Astrocyte (in vitro differentiated cells and primary cell): Measurements from ENCODE around the gene MAGI1.

Experiments
- EZH2 ChIP-seq: IDR thresholded peaks from 2 replicates; pipeline ENCODE4 v1.6.1; 2012; ENCODE audit warnings: mild to moderate bottlenecking, low read length, inconsistent platforms; ENCODE audit not compliant: insufficient read depth
- TF ChIP-seq, protein P1 (sequence below): IDR thresholded peaks from 2 replicates; pipeline ENCODE4 v1.5.1; 2011; ENCODE audit warnings: low read depth, mild to moderate bottlenecking, inconsistent platforms, low read length, moderate library complexity; ENCODE audit not compliant: insufficient read depth

DNA sequence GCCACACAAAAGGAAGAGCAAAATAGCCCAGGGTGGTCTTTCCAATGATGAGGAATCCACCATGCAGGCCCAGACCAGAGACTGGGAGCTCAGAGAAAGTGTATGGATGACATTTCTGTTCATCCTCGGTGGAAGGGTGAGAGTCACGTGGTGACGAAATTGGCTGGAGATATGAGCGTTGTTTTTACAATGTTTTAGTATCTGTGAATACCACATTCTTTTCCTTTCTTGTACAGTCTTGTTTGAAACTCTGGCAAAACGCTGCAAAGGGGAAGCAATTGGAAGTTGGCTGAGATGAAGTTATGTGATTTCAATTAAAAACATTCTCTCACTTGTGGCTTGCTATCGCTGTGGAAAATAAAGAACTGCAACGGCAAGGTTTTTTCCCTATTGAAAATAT is 137.5 kb downstream of the MAGI1 start:
- TF ChIP-seq, protein P1, sequence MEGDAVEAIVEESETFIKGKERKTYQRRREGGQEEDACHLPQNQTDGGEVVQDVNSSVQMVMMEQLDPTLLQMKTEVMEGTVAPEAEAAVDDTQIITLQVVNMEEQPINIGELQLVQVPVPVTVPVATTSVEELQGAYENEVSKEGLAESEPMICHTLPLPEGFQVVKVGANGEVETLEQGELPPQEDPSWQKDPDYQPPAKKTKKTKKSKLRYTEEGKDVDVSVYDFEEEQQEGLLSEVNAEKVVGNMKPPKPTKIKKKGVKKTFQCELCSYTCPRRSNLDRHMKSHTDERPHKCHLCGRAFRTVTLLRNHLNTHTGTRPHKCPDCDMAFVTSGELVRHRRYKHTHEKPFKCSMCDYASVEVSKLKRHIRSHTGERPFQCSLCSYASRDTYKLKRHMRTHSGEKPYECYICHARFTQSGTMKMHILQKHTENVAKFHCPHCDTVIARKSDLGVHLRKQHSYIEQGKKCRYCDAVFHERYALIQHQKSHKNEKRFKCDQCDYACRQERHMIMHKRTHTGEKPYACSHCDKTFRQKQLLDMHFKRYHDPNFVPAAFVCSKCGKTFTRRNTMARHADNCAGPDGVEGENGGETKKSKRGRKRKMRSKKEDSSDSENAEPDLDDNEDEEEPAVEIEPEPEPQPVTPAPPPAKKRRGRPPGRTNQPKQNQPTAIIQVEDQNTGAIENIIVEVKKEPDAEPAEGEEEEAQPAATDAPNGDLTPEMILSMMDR = no peak
- TF ChIP-seq EZH2 = no peak
